Keratinocyte (primary cell): ENCODE measurements around the gene CCSER1. TPM values are rescaled to one million over a fixed set of nuclear protein-coding genes. Genes with fewer than 3 reads are reported as not detected.

Experiments
- DNase-seq: peaks from one replicate; pipeline ENCODE4 v3.0.0-alpha.2; 2011; ENCODE audit warnings: low read depth, missing footprints, low spot score
- FAIRE-seq: peaks from 2 replicates; lab custom pipeline; 2011; peaks lifted over from hg19 to GRCh38; lab: Jason Lieb, UNC
- H2AFZ ChIP-seq: 2 replicates; pipeline ENCODE4 v1.6.0; 2012; ENCODE audit warnings: low read length, control low read depth, inconsistent platforms; ENCODE audit not compliant: control insufficient read depth
- H3K27ac ChIP-seq: 2 replicates; pipeline ENCODE4 v1.5.1; 2011; ENCODE audit warnings: low read length; ENCODE audit not compliant: control insufficient read depth, insufficient read depth
- H3K27me3 ChIP-seq: 3 replicates; pipeline ENCODE4 v1.6.0; 2011; ENCODE audit warnings: low read length; ENCODE audit not compliant: control insufficient read depth, insufficient read depth; ENCODE audit errors: extremely low read depth
- H3K36me3 ChIP-seq, 2 experiments: 2 replicates in 1 of 2; 3 replicates in 1 of 2; pipeline ENCODE4 v1.5.1; 2011; ENCODE audit warnings: low read length in 2 of 2, mild to moderate bottlenecking in 1 of 2; ENCODE audit not compliant: control insufficient read depth in 2 of 2, insufficient read depth in 2 of 2; ENCODE audit errors: extremely low read depth in 1 of 2
- H3K4me1 ChIP-seq: 3 replicates; pipeline ENCODE4 v1.5.1; 2011; ENCODE audit warnings: low read length; ENCODE audit not compliant: control insufficient read depth, insufficient read depth; ENCODE audit errors: extremely low read depth
- H3K4me2 ChIP-seq: 3 replicates; pipeline ENCODE4 v1.6.0; 2011; ENCODE audit warnings: low read depth, low read length; ENCODE audit not compliant: control insufficient read depth, insufficient read depth; ENCODE audit errors: extremely low read depth
- H3K4me3 ChIP-seq, 3 experiments: fragments of 200-600 bp in 1 of 3; sonication (generic) in 1 of 3; 2 replicates in 2 of 3; 3 replicates in 1 of 3; pipeline ENCODE4 v1.5.1; 2011 to 2016; ENCODE audit warnings: low read length in 3 of 3, mild to moderate bottlenecking in 3 of 3, control low read depth in 2 of 3, inconsistent platforms in 1 of 3, low read depth in 1 of 3, mixed read lengths in 1 of 3, mixed run types in 1 of 3, moderate library complexity in 1 of 3; ENCODE audit not compliant: control insufficient read depth in 2 of 3, insufficient read depth in 2 of 3; ENCODE audit errors: extremely low read depth in 1 of 3
- H3K79me2 ChIP-seq: 2 replicates; pipeline ENCODE4 v1.6.0; 2012; ENCODE audit warnings: low read length; ENCODE audit not compliant: control insufficient read depth, insufficient read depth
- H3K9ac ChIP-seq: 3 replicates; pipeline ENCODE4 v1.6.0; 2011; ENCODE audit warnings: low read length; ENCODE audit not compliant: control insufficient read depth, insufficient read depth; ENCODE audit errors: extremely low read depth
- H3K9me1 ChIP-seq: 3 replicates; pipeline ENCODE4 v1.6.0; 2011; ENCODE audit warnings: low read length; ENCODE audit not compliant: control insufficient read depth, insufficient read depth; ENCODE audit errors: extremely low read depth
- H3K9me3 ChIP-seq: 2 replicates; pipeline ENCODE4 v1.5.1; 2012; ENCODE audit warnings: low read depth, low read length; ENCODE audit not compliant: control insufficient read depth
- H4K20me1 ChIP-seq: 3 replicates; pipeline ENCODE4 v1.6.0; 2011; ENCODE audit warnings: low read length; ENCODE audit not compliant: control insufficient read depth, insufficient read depth; ENCODE audit errors: extremely low read depth
- EZH2 ChIP-seq: IDR thresholded peaks from one replicate; pipeline ENCODE4 v1.6.1; 2012; ENCODE audit warnings: inconsistent platforms, mild to moderate bottlenecking, low read length, moderate library complexity
- dilution Hi-C: fragments of 300-500 bp; cut with MboI; formaldehyde crosslinking; loops from one replicate; pipeline ENCODE4 v1.7.0; 2020; ENCODE audit warnings: low sequenced_read_pairs; ENCODE audit not compliant: extremely low pct_ligation_motif_present
- polyA plus RNA-seq, 5 experiments: library from polyadenylated mRNA; depleted of rRNA in 3 of 5; stranded (reverse) in 3 of 5; stranded (forward) in 1 of 5; unstranded in 1 of 5; fragments of >200 nt; gene quantifications; 1 replicate in 1 of 5; 2 replicates in 3 of 5; 3 replicates in 1 of 5; pipeline versions ENCODE4 v1.2.1 to v1.2.3, GENCODE V29; 2011 to 2012; ENCODE audit warnings: missing spikeins in 2 of 5, low read depth in 1 of 5, low replicate concordance in 1 of 5
- TF ChIP-seq, protein P1 (sequence below), 3 experiments: IDR thresholded peaks in 1 of 3; conservative IDR thresholded peaks in 1 of 3; optimal IDR thresholded peaks in 1 of 3; 2 replicates in 2 of 3; 3 replicates in 1 of 3; pipeline versions ENCODE3 to v1.5.1; 2011; ENCODE audit warnings: low read length in 3 of 3, mild to moderate bottlenecking in 3 of 3, moderate library complexity in 2 of 3, control low read depth in 1 of 3, inconsistent platforms in 1 of 3; ENCODE audit not compliant: insufficient read depth in 2 of 3; ENCODE audit errors: extremely low read depth in 1 of 3

Gene CCSER1
- polyA plus RNA-seq, 1 donor (not counting 4 experiments of a cell fraction or from before 2014, with no cell fraction given): 1.2 TPM

DNA sequence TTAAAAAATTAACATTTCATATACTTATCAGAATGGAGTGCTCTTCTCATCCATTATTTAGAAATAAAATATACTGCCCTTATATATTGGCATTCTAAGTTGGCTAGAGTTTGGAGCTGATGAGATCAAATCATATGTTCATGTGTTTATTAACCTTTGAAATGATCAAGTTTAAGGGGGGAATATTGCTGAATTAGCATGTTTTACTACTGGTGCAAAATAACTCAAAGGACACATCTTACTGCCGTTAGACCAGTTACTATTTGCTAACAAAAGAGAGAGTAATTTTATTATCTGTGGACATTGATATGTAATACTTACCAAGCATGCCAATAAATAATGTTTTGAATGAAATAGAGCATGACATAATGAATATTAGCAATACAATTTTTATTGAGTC is 901.0 kb downstream of the CCSER1 start:
- Histone ChIP-seq H3K4me3 (no peak overlapping the region), H4K20me1 (no peaks in the 10 kb centered on the region), H3K4me1 (no peaks in the 10 kb centered on the region), H3K36me3 (no peaks in the 10 kb centered on the region), H3K4me2 (no peak overlapping the region), H3K27me3 (no peaks in the 10 kb centered on the region), H3K27ac (no peak overlapping the region), H2AFZ (no peak overlapping the region), H3K79me2 (no peaks in the 10 kb centered on the region), H3K9me1 (no peaks in the 10 kb centered on the region), H3K9me3 (no peaks in the 10 kb centered on the region), H3K9ac (no peak overlapping the region)
- TF ChIP-seq EZH2: no peak
- TF ChIP-seq, protein P1, sequence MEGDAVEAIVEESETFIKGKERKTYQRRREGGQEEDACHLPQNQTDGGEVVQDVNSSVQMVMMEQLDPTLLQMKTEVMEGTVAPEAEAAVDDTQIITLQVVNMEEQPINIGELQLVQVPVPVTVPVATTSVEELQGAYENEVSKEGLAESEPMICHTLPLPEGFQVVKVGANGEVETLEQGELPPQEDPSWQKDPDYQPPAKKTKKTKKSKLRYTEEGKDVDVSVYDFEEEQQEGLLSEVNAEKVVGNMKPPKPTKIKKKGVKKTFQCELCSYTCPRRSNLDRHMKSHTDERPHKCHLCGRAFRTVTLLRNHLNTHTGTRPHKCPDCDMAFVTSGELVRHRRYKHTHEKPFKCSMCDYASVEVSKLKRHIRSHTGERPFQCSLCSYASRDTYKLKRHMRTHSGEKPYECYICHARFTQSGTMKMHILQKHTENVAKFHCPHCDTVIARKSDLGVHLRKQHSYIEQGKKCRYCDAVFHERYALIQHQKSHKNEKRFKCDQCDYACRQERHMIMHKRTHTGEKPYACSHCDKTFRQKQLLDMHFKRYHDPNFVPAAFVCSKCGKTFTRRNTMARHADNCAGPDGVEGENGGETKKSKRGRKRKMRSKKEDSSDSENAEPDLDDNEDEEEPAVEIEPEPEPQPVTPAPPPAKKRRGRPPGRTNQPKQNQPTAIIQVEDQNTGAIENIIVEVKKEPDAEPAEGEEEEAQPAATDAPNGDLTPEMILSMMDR (optimal IDR thresholded peaks at IDR 0.05 in 1 of 3, IDR thresholded peaks at IDR 0.05 in 1 of 3, conservative IDR thresholded peaks at IDR 0.05 in 1 of 3; ENCODE audit: extremely low read depth in 1 of 3, insufficient read depth in 2 of 3, low read length in 3 of 3): no peak
- FAIRE-seq: no peak
- dilution Hi-C loops: no loop called here
- no peak for DNase-seq

DNA sequence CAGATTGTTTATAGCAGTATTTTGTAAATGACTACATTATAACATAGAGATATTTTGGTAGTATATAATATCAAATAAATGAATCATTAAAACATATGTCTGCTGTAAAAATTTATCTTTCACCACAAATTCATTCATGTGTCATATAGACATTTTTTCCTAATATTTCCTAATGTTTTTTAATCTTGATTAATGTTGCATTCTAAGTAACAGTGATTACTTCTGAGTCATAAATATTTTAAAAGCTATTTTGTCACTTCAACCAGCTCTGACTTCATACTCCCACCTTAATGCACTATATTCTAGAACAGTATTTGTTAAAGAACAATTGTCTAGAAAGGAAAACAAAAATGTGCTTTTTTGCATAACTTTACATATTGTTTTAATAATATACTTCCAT is 904.6 kb downstream of the CCSER1 start:
- Histone ChIP-seq H3K4me3 (no peak overlapping the region), H3K4me2 (no peak overlapping the region), H3K9me1 (no peaks in the 10 kb centered on the region), H3K9me3 (no peaks in the 10 kb centered on the region), H3K9ac (no peak overlapping the region), H3K79me2 (no peaks in the 10 kb centered on the region), H4K20me1 (no peaks in the 10 kb centered on the region), H3K36me3 (no peaks in the 10 kb centered on the region), H3K27me3 (no peaks in the 10 kb centered on the region), H3K4me1 (no peaks in the 10 kb centered on the region), H2AFZ (no peak overlapping the region), H3K27ac (no peak overlapping the region)
- TF ChIP-seq, protein P1 (optimal IDR thresholded peaks at IDR 0.05 in 1 of 3, IDR thresholded peaks at IDR 0.05 in 1 of 3, conservative IDR thresholded peaks at IDR 0.05 in 1 of 3; ENCODE audit: extremely low read depth in 1 of 3, insufficient read depth in 2 of 3, low read length in 3 of 3): no peak
- no peak for TF ChIP-seq EZH2
- dilution Hi-C loops: no loop called here
- DNase-seq (no peak), FAIRE-seq (no peak)
